ENCODE results near the gene TRIM29.

Gene TRIM29

GRCh38 chr11:120179057-120179672 is 41.3 kb upstream of the TRIM29 start:
- no peak overlapping the region for H3K4me3 Mint-ChIP-seq
- H3K4me1 Mint-ChIP-seq (ENCODE audit: low read depth) = no peaks in the 10 kb centered on the region
- H3K27me3 Mint-ChIP-seq = peaks cover 26% of the 10 kb centered on the region
- no peak overlapping the region for H3K27ac Mint-ChIP-seq
- H3K36me3 Mint-ChIP-seq (ENCODE audit: low read depth) = no peaks in the 10 kb centered on the region
- H3K9me3 Mint-ChIP-seq = no peaks in the 10 kb centered on the region
- no peak for DNase-seq

GRCh38 chr11:120178561-120179056 is 40.7 kb upstream of the TRIM29 start:
- Mint-ChIP-seq H3K4me3 (no peak overlapping the region), H3K36me3 (ENCODE audit: low read depth) (no peaks in the 10 kb centered on the region), H3K9me3 (no peaks in the 10 kb centered on the region), H3K27me3 (peaks cover 26% of the 10 kb centered on the region), H3K27ac (no peak overlapping the region), H3K4me1 (ENCODE audit: low read depth) (no peaks in the 10 kb centered on the region)
- peak; percentile 7 for DNase-seq

- no peak overlapping the region for H3K4me3 Mint-ChIP-seq
- H3K27me3 Mint-ChIP-seq = peaks cover 55% of the 10 kb centered on the region
- no peaks in the 10 kb centered on the region for H3K36me3 Mint-ChIP-seq (ENCODE audit: low read depth)
- DNase-seq = no peak
- no peaks in the 10 kb centered on the region for H3K9me3 Mint-ChIP-seq
- H3K27ac Mint-ChIP-seq = no peak overlapping the region
- peaks cover 2% of the 10 kb centered on the region for H3K4me1 Mint-ChIP-seq (ENCODE audit: low read depth)
Measured at GRCh38 chr11:120174866-120175265, 37.0 kb upstream of the TRIM29 start.

- peaks cover 61% of the 10 kb centered on the region for H3K27me3 Mint-ChIP-seq
- H3K27ac Mint-ChIP-seq = no peak overlapping the region
- no peaks in the 10 kb centered on the region for H3K36me3 Mint-ChIP-seq (ENCODE audit: low read depth)
- H3K9me3 Mint-ChIP-seq = no peaks in the 10 kb centered on the region
- H3K4me3 Mint-ChIP-seq = no peak overlapping the region
- peaks cover 2% of the 10 kb centered on the region for H3K4me1 Mint-ChIP-seq (ENCODE audit: low read depth)
- DNase-seq = no peak
Measured at GRCh38 chr11:120173807-120174206, 35.9 kb upstream of the TRIM29 start.

GRCh38 chr11:120173019-120173705 is 35.2 kb upstream of the TRIM29 start:
- DNase-seq = peak; percentile 24
- Mint-ChIP-seq H3K27me3 (peaks cover 68% of the 10 kb centered on the region), H3K36me3 (ENCODE audit: low read depth) (no peaks in the 10 kb centered on the region), H3K4me3 (no peak overlapping the region), H3K9me3 (no peaks in the 10 kb centered on the region), H3K27ac (no peak overlapping the region), H3K4me1 (ENCODE audit: low read depth) (peaks cover 6% of the 10 kb centered on the region)

- H3K36me3 Mint-ChIP-seq (ENCODE audit: low read depth) = no peaks in the 10 kb centered on the region
- H3K4me3 Mint-ChIP-seq = no peak overlapping the region
- H3K9me3 Mint-ChIP-seq = no peaks in the 10 kb centered on the region
- H3K4me1 Mint-ChIP-seq (ENCODE audit: low read depth) = peaks cover 6% of the 10 kb centered on the region
- H3K27ac Mint-ChIP-seq = no peak overlapping the region
- DNase-seq = peak; percentile 61
- peaks cover 76% of the 10 kb centered on the region for H3K27me3 Mint-ChIP-seq
Measured at GRCh38 chr11:120172054-120172911, 34.4 kb upstream of the TRIM29 start.

GRCh38 chr11:120170741-120171261 is 32.9 kb upstream of the TRIM29 start:
- H3K9me3 Mint-ChIP-seq = peaks cover 2% of the 10 kb centered on the region
- H3K27me3 Mint-ChIP-seq = peaks cover 88% of the 10 kb centered on the region
- H3K27ac Mint-ChIP-seq = no peak overlapping the region
- DNase-seq = no peak
- no peak overlapping the region for H3K4me3 Mint-ChIP-seq
- no peaks in the 10 kb centered on the region for H3K36me3 Mint-ChIP-seq (ENCODE audit: low read depth)
- H3K4me1 Mint-ChIP-seq (ENCODE audit: low read depth) = peaks cover 6% of the 10 kb centered on the region

GRCh38 chr11:120169981-120170698 is 32.2 kb upstream of the TRIM29 start:
- no peak overlapping the region for H3K4me3 Mint-ChIP-seq
- no peak overlapping the region for H3K27ac Mint-ChIP-seq
- H3K9me3 Mint-ChIP-seq = peaks cover 4% of the 10 kb centered on the region

GRCh38 chr11:120168960-120169681 is 31.2 kb upstream of the TRIM29 start:
- no peak overlapping the region for H3K27ac Mint-ChIP-seq
- no peaks in the 10 kb centered on the region for H3K36me3 Mint-ChIP-seq (ENCODE audit: low read depth)
- peaks cover 6% of the 10 kb centered on the region for H3K4me1 Mint-ChIP-seq (ENCODE audit: low read depth)
- H3K9me3 Mint-ChIP-seq = peaks cover 4% of the 10 kb centered on the region
- H3K27me3 Mint-ChIP-seq = peaks cover 87% of the 10 kb centered on the region
- peak; percentile 78 for DNase-seq
- H3K4me3 Mint-ChIP-seq = peak overlapping the region; percentile 62

More at GRCh38 chr11:120169981-120170698, 32.2 kb upstream of the TRIM29 start:
- peaks cover 90% of the 10 kb centered on the region for H3K27me3 Mint-ChIP-seq
- peaks cover 6% of the 10 kb centered on the region for H3K4me1 Mint-ChIP-seq (ENCODE audit: low read depth)
- no peak for DNase-seq
- no peaks in the 10 kb centered on the region for H3K36me3 Mint-ChIP-seq (ENCODE audit: low read depth)

GRCh38 chr11:120168108-120168959 is 30.4 kb upstream of the TRIM29 start:
- Mint-ChIP-seq H3K36me3 (ENCODE audit: low read depth) (no peaks in the 10 kb centered on the region), H3K4me3 (peak overlapping the region; percentile 62), H3K27ac (no peak overlapping the region), H3K4me1 (ENCODE audit: low read depth) (peaks cover 6% of the 10 kb centered on the region), H3K27me3 (peaks cover 85% of the 10 kb centered on the region), H3K9me3 (peaks cover 4% of the 10 kb centered on the region)
- DNase-seq = no peak

- Mint-ChIP-seq H3K36me3 (ENCODE audit: low read depth) (no peaks in the 10 kb centered on the region), H3K4me1 (ENCODE audit: low read depth) (peaks cover 6% of the 10 kb centered on the region), H3K27me3 (peaks cover 79% of the 10 kb centered on the region), H3K9me3 (peaks cover 4% of the 10 kb centered on the region), H3K27ac (no peak overlapping the region), H3K4me3 (no peak overlapping the region)
- no peak for DNase-seq
Measured at GRCh38 chr11:120167659-120168058, 29.7 kb upstream of the TRIM29 start.

GRCh38 chr11:120160436-120160835 is 22.5 kb upstream of the TRIM29 start:
- Mint-ChIP-seq H3K27me3 (peaks cover 20% of the 10 kb centered on the region), H3K27ac (no peak overlapping the region), H3K4me1 (ENCODE audit: low read depth) (no peaks in the 10 kb centered on the region), H3K36me3 (ENCODE audit: low read depth) (no peaks in the 10 kb centered on the region), H3K4me3 (no peak overlapping the region), H3K9me3 (no peaks in the 10 kb centered on the region)
- DNase-seq = no peak

GRCh38 chr11:120153221-120153620 is 15.3 kb upstream of the TRIM29 start:
- Mint-ChIP-seq H3K27ac (no peak overlapping the region), H3K4me1 (ENCODE audit: low read depth) (no peaks in the 10 kb centered on the region), H3K27me3 (peaks cover 39% of the 10 kb centered on the region), H3K9me3 (peaks cover 5% of the 10 kb centered on the region), H3K4me3 (no peak overlapping the region), H3K36me3 (ENCODE audit: low read depth) (no peaks in the 10 kb centered on the region)
- DNase-seq = no peak
